COLO829 (cell line): ENCODE results near the gene FAM83B.
"Not testable (repeated sequence)": the region's sequence is repeated elsewhere in the genome, so short reads cannot be mapped to it uniquely, and the experiment has no call there.

ENCODE experiments used
- DNase-seq: peaks from one replicate; pipeline ENCODE4 v3.0.0; 2012; ENCODE audit warnings: low spot score

Gene FAM83B

DNA sequence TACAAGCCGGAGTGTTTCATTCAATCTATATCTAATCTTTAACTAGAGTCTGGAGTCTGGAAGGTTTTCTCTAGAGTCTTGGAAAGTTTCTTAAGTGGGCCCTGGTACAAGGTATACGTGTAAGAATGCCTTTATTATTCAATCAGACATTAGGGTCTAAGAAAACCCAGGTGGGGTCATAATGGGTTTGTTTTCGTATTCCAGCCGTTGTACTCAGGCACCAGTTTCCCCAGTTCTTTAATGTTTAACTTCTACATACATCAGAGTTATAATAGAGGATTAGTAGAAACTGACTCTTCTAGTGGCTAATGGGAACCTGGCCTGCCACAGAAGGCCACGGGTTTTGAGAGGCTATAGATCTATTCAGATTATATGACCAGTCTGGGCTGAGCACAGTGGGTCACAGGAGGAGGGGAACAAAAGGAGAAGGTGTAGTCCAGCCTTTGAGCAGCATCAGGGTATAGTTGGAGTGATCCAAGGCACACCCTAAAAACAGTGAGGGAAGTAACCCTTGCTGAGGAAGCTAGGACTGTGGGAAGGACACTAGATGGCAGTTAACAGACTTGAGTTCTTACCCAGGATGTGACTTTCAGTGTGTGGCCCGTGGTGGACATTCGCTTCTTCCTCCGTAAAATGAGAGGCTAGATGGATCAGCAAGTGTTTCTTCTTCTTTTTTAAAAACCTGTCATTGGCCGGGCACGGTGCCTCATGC, 15.5 kb downstream of the FAM83B start:
- no peak for DNase-seq

DNA sequence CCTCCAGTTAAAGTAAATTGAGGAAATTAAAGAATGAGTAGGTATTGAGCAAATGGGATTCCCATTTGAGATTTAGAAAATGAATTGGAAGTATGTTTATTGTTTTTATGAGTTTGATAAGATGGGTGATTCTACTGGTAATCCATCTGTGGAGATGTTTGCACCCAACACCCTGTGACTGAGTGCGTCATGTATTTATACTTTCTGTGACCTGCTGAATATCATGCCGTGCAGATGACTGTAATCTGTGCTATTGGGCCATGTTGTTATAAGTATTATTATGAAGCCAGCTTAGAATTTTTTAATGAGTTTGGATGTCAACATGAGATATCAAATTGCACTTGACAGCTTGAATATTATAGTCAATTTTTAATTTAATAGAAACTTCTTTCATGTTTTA, 17.7 kb downstream of the FAM83B start:
- DNase-seq: no peak

DNA sequence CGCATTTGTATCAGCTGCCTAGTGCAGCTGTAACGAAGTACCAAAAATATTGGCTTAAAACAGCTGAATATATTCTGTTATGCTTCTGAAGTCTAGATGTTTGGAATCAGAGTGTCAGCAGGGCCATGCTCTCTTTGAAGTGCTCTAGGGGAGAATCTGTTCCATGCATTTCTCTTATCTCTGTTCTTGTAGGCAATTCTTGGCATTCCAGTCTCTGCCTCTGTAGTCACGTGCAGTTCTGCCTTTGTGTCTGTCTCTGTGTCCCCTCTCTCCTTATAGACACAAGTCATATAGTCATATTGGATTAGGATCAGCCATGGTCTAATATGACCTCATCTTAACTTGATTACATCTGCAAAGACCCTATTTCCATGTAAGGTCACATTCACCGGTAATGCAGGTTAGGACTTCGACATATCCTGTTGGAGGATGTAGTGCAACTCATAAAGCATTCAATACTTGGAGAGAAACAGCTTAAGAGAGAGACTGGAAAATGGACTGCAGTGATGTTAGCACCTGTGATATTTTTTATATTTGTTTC, 18.6 kb downstream of the FAM83B start:
- DNase-seq: no peak

DNA sequence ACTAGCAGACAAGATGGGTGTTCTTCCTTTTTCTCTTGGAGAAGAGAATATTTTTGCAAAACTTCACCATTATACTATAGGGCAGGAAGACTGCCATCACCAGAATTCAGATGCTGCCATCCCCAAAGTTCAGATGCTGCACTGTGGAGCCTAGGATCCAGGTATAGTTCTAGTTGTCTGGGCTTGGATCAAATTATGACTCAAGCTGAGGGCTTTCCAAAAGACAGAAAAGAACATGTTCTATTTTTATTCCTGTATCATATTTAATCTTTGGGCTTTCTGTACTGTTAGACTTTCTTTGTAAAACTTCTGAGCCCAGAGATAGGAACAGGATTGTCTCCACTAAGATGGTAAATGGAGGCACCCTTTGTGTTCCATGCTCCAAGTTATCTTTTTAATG, 22.0 kb downstream of the FAM83B start:
- DNase-seq: no peak

DNA sequence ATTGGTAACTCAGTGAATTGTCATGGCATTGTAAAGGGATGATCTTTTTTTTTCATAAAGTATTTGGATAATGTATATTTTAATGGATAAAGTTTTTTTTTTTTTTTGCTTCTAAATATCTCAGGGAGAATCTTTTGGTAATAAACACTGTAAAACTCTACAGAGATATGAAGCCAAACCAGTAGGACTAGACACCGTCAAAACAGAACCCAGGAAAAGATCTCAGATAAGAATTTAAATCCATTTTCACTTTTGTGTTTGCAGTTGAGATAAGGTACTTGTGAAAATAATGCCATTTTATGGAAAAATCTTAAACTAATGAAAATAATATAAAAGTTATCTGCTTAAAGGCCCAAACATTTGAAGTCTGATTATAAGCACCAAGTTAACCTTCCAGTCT, 27.0 kb downstream of the FAM83B start:
- no peak for DNase-seq

DNA sequence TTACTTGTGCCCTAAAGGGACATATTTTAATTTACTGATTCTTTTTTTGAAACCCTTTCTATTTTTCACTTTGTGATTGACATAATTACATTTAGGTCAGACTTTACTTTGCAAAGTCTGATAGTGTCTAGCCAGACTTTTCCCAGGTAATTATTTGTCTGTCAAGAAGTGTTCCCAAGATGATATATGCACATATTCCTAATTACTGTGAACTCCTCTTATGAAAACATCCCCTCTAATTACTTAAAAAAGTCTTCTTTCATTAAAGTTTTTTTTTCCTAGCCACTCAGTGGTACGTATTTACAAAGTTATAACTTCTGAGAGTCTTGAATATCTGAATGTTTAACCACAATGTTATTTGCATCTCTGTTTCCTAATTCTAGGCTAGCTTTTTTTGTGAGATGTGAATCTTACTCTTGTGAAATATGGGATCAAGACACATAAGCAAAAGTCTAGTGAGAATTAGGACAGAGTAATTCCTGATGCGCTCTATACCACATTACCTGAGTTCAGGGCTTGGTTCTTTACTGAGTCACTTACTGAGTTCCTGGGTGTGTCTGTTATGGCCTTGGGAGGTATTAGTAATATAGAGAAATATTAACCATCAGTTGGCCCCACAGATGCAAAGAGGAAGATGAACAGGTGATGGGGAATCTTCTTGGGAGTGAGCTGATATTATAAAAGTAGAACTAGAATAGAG, 27.9 kb downstream of the FAM83B start:
- no peak for DNase-seq

DNA sequence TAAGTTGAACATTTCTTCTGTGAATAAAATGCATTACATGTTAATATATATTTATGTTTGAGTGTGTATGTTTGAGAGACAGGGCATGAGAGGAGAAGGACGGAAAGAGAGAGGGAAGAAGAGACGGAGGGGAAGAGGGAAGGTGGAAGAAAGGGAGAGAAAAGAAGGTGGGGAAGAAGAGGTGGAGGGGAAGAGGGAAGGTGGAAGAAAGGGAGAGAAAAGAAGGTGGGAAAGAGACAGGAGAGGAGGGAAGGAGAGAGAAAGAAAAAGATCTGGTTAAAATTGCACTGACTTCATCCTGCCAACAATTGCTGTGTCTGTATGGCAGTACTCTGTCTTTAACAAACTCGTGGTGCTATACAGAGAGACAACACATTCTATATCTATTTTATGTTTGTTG, 29.0 kb downstream of the FAM83B start:
- no peak for DNase-seq

DNA sequence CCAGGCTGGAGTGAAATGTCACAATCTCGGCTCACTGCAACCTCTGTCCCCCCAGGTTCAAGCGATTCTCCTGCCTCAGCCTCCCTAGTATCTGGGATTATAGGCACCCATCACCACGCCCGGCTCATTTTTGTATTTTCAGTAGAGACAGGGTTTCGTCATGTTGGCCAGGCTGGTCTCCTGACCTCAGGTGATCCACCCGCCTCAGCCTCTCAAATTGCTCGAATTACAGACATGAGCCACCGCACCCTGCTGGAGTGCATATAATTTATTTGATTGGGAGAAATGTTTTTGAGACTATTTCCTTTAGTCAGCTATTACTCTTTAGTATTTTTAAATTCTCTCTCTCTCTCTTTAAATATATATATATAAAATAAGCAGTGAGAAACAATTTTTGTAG, 29.8 kb downstream of the FAM83B start:
- no peak for DNase-seq

DNA sequence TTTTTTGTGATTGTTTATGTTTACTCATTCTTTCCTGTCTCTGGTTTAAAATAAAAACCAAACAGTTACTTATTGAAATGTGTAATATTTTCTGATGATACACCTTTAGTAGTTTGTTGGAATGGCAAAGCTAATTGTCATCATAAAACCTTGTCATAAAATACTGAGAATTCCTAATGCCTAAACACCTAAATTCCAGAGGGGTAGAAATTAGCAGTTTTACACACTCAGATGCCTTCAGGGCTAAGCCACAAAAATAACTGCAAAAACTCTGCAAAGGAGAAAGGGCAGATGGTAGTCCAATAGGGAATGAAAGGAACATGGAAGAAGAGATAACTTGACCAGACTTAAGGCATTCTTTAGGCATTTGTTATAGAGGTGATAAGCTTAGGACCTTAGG, 30.3 kb downstream of the FAM83B start:
- no peak for DNase-seq

DNA sequence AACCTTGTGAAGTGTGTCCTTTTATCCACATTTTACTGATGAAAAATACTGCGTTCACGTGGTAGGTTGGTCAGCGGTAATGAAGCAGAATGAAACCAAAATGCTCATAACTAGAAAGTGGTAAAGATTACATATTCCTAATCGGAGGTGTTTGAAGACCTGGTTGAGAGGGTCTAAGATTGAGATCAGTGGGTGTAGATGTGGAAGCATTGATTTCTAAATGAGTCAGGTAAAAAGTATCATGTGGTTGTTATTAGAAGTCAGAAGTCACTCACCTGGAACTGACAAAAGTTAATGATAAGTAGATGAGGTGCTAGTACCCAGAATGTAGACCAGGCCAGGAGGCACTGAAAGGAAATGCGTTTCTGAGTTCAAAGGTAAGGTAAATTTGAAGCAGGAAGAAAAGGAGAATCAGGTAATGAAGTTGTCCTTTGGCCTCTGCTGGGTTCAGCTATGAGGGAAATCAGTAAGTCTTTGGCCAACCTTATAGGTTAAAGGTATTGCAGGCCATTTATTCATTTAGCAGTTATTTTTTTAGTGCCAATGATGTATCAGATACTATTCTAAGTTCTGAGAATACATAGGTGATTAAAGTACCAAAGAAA, 31.2 kb downstream of the FAM83B start:
- no peak for DNase-seq

DNA sequence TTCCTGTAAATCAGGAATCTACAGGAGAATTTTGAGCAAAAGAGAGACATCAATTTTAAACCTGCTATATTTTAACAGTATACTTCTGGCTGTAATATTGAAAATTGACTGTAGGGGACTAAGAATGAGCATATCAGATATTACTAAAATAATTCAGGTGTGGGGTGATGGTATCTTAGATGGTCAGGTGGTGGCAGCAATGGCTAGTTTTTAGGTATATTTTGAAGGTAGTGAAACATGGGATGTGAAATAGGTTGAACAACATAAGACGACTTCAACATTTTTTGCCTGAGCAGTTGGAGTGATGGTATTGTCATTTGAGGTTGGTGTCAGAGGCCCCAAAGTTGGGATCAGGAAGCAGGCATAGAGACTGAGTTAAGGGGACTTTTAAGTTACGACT, 32.1 kb downstream of the FAM83B start:
- no peak for DNase-seq

DNA sequence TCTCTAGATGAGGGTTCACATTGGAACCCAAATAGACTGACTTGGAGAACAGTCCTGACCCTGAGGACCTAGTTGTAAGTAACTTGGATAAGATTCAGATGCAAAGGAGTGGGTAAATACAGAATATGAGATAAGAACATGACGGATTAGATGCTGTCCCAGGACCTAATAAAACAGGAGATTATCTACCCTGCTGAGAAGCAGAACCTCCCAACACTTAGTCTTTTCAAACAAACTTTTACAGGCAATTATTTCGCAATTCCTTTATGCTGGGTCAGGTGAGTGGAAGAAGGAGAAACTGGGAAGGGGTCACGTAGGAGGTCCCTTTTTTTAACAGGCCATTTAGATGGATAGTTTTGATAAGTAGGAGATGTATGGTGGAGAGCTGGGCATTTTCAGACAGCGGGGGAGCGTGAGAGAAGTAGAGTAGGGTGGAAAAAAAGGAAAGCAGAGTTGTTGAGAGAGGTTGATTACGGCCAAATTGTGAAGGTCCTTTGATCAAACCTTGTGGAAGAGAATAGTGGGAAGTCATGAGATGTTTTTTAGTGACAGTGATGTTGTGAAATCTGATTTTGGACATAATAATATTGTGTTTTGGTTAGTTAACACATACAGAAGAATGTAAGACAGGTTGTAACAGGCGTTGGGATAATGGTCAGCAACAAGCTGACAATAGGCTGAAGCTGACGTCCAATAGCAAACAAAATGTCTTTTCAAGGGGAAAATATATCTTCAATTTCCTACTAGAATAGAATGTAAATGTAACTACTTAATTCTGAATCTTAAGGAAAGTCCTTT, 32.8 kb downstream of the FAM83B start:
- DNase-seq: no peak

DNA sequence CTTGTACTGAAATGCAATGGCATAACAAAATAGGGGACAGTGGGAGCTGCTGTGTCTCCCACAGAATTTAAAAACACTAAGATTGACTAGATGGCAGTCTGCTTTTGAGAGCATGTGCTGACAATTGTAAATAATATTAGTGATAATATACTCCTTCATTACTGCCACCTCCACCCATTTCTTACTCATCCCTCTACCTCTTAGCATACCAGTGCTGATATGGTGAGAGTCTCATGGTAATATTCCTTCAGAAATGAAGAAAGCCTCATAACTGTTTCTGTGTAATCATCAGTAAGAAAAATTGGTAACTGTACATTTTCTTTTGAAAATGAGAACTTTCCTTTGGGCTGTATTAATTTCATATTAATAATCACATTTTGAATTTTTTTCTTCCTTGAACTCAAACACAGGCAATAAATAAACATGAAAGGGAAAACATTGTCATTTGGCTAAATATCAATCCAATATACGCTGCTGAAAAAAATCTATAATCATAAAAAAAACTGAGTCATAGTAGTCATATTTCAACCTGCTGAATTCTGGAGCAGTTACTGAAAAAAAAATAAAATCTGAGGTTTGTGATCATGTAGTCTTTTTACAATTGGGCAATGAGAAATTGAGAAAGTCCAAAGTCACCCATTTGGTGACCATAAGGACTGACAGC, 34.6 kb downstream of the FAM83B start:
- DNase-seq: no peak

DNA sequence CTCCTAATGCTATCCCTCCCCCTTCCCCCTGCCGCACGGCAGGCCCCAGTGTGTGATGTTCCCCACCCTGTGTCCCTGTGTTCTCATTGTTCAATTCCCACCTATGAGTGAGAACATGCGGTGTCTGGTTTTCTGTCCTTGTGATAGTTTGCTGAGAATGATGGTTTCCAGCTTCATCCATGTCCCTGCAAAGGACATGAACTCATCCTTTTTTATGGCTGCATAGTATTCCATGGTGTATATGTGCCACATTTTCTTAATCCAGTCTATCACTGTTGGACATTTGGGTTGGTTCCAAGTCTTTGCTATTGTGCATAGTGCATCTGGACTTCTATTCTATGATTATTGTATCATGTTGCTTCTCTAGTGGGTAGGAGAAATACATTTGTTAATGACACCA, 35.3 kb downstream of the FAM83B start:
- DNase-seq: not testable (repeated sequence)

DNA sequence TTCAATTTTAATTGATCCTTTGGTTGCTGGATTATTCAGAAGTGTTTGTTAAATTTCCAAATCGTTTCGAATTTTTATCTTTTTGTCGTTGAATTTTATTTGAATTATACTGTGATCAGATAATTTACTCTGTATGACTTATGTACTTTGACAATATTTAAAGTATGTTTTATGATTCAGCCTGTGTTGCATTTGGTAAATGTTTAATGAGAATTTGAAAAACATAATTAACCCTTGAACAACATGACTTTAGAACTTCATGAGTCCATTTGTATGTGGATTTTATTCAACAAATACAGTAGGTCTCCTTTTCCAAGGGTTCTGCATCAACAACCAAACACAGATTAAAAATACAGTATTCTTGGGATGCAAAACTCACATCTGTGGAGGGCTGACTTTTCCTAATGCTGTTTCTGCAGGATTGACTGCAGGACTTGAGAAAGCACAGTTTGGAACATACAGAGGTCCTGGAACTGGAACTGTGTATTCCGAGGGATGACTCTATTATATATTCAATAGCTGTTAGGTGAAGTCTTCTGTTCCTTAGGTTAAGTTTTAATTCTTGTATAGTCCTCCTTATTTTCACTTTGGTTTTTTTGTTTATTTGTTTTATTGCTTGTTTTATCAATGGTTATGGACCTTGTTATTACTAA, 40.5 kb downstream of the FAM83B start:
- DNase-seq: no peak

DNA sequence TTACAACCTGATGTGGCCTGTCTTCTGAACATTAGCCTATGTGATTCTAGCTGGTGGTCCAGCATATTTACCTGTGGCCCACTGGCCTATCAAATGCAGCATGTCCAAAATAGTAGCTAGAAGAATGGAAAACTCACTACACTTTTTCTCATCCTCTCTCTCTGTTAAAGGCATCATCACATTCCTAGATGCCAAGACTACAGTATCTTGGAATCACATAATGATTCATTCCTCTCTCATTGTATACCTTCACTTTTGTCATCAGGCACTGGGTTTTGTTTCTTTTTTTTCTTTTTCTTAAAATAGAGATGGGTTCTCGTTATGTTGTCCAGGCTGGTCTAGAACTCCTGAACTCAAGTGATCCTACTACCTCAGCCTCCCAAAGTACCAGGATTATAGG, 45.0 kb downstream of the FAM83B start:
- DNase-seq: no peak

DNA sequence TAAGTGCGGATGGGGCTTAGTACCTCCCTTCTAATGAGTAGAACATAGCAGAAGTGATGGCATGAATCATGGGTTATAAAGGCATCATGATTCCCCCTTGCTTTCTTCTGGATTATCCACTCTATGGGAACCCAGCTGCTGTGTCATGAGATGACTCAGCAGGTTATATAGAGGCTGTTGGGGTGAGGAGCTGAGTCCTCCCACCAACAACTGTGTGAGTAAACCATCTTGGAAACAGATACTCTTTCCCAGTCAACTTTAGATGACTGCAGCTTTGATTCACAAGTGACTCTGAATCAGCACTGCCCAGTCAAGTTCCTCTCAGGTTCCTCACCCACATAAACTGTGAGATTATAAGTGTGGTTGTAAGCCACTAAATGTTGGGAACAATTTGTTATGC, 46.3 kb downstream of the FAM83B start:
- DNase-seq: no peak

DNA sequence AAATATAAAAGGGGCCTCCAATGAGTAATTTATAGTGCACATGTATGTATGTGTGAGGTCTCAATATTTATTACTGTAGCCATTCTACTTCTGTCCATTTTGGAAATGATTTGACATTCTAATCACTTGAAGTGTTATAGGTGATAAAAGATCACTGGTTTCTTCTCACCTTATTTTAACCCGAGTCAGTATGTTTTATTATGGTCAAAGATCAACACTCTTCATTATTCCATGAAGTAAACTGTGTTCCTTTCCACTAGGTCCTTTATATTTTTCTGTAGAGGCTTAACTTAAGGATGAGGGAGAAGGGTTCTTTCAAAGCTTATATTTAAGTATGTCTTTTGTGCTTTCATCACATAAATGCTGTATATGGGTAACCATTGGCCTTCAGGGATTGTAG, 47.2 kb downstream of the FAM83B start:
- DNase-seq: no peak

DNA sequence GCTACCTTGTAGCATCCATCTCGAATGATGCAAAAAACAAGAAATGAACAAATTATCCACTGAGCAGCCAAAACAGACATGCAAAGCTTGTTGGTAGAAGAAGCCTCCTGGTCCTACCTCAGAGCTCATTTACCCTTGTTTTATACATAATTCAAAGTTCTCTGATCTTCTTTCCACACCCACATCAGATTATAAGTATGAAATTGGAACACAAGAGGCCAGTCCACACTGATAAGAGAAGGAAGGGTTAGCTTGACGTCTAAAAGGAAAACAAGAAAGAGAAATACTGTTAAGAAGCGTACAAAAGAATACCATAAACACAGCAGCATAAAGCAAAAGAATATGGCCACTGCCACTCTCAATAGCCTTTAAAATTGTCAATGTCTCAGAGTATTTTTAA, 49.7 kb downstream of the FAM83B start:
- no peak for DNase-seq

DNA sequence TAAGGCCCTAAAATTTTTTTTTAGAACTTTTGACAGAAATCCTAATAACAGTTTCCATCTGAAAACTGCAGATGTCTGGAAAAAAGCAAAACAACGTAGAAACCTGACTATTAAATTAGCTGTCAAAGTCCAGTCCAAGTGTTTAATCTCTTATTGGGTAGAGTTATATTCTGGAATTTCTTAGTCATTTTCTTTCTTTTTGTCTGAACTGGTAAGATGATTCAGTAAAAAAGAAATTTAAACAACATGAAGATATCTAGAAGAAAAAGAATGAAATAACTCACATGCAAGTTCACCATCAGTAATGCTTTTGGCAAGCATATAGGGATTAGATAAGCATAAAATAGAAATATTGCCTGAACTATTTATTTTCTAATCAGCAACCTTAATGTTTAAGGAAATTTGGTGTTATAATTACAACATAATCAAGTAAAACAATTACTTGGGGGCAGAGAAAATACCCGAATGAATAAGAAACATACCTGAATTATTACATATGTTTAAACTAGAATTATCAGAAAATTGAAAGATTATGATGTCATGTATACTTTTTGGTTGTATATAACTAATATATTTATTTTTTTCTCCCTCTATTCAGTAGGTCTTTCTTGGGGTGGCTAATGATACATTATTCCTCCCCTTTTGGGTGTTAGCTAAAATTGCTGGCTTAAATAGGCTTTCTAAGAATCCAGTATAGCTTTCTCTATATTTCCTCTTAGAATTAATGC, 51.1 kb downstream of the FAM83B start:
- DNase-seq: no peak

DNA sequence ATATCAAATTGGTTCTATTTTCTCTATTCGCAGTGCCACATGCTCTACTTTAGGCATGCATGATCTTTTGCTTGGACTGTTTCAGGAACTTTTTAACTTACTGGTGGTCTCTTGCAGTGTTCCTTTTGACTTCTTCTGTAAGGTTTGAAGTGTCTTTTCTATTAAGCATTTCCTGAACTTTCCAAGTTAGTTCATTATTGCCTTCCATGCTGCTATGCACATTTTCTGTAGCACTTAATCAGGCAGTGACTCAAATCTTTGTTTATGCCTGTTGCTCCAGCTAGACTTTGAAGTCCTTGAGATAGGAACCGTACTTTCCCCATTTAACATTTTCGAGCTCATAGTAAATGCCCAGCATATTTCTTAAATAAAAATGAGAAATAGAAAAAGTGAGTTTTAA, 52.2 kb downstream of the FAM83B start:
- no peak for DNase-seq
